Lower lobe of right lung (tissue), 2 donors: ENCODE data around the gene WDR76. TPM values are rescaled to one million over a fixed set of nuclear protein-coding genes. Genes with fewer than 3 reads are reported as not detected.

Experiments
- ATAC-seq, 2 donors: fragments of 200-7000 bp; cut with Tn5 transposase; one replicate each; pipeline ENCODE4 v1.9.1; 2020 to 2022; ENCODE audit warnings: mild to moderate bottlenecking in 2 of 2, moderate library complexity in 2 of 2
- DNase-seq: peaks from one replicate; pipeline ENCODE4 v3.0.0-alpha.2; 2020
- H3K27ac ChIP-seq: fragments of 200-600 bp; one replicate; pipeline ENCODE4 v1.8.0; 2022
- H3K27me3 ChIP-seq: fragments of 200-600 bp; one replicate; pipeline ENCODE4 v1.8.0; 2022; ENCODE audit warnings: low read depth
- H3K36me3 ChIP-seq: fragments of 200-600 bp; one replicate; pipeline ENCODE4 v1.8.0; 2022; ENCODE audit warnings: mild to moderate bottlenecking
- H3K4me1 ChIP-seq: fragments of 200-600 bp; one replicate; pipeline ENCODE4 v1.8.0; 2022
- H3K4me3 ChIP-seq: fragments of 200-600 bp; one replicate; pipeline ENCODE4 v1.8.0; 2022; ENCODE audit warnings: mild to moderate bottlenecking
- H3K9me3 ChIP-seq: fragments of 200-600 bp; one replicate; pipeline ENCODE4 v1.8.0; 2022
- CTCF ChIP-seq: fragments of 200-600 bp; IDR thresholded peaks from one replicate; pipeline ENCODE4 v1.8.0; 2022; ENCODE audit warnings: antibody characterized with exemption, mild to moderate bottlenecking
- intact Hi-C: fragments of 100-400 bp; cut with DNase I; formaldehyde crosslinking; loops from one replicate; pipeline ENCODE4 v1.11.0; 2022
- total RNA-seq: library from RNA; stranded (reverse); fragmentation: NEBNext Ultra II Directional; extraction: Animal tissue kit (Norgen Biotek cat#: 25700); gene quantifications from one replicate; pipeline ENCODE4 v1.2.1, GENCODE V29; 2021
- donor health status: DM: no; HTN: yes; CAD: no; lungs with severe emphysema.

Gene WDR76
- total RNA-seq, 1 donor from 2014 or later = 5.7 TPM

GRCh38 chr15:43792761-43793476, 33.9 kb upstream of the WDR76 start:
- no peaks in the 10 kb centered on the region for H3K9me3 ChIP-seq
- ATAC-seq = peak; percentile 31 to 34
- intact Hi-C loops = no loop called here
- peak overlapping the region; percentile 96 for H3K27ac ChIP-seq
- peaks cover 41% of the 10 kb centered on the region for H3K4me1 ChIP-seq
- no peaks in the 10 kb centered on the region for H3K27me3 ChIP-seq
- peak overlapping the region; percentile 90 for H3K4me3 ChIP-seq
- DNase-seq = peak; percentile 67
- no peak for TF ChIP-seq CTCF
- peaks cover 41% of the 10 kb centered on the region for H3K36me3 ChIP-seq

GRCh38 chr15:43793647-43794046, 33.2 kb upstream of the WDR76 start:
- Histone ChIP-seq H3K4me1 (peaks cover 48% of the 10 kb centered on the region), H3K27ac (peak overlapping the region; percentile 96), H3K27me3 (no peaks in the 10 kb centered on the region), H3K4me3 (peak overlapping the region; percentile 90), H3K9me3 (no peaks in the 10 kb centered on the region), H3K36me3 (peaks cover 41% of the 10 kb centered on the region)
- DNase-seq (no peak), ATAC-seq (no peak)
- intact Hi-C loops = no loop called here
- no peak for TF ChIP-seq CTCF

- Histone ChIP-seq H3K27me3 (no peaks in the 10 kb centered on the region), H3K4me1 (peaks cover 52% of the 10 kb centered on the region), H3K4me3 (peak overlapping the region; percentile 90), H3K27ac (peak overlapping the region; percentile 96), H3K36me3 (peaks cover 49% of the 10 kb centered on the region), H3K9me3 (no peaks in the 10 kb centered on the region)
- DNase-seq = no peak
- no peak for ATAC-seq
- intact Hi-C loops = no loop called here
- TF ChIP-seq CTCF = no peak
Measured at GRCh38 chr15:43794269-43795037, 32.3 kb upstream of the WDR76 start.

DNA sequence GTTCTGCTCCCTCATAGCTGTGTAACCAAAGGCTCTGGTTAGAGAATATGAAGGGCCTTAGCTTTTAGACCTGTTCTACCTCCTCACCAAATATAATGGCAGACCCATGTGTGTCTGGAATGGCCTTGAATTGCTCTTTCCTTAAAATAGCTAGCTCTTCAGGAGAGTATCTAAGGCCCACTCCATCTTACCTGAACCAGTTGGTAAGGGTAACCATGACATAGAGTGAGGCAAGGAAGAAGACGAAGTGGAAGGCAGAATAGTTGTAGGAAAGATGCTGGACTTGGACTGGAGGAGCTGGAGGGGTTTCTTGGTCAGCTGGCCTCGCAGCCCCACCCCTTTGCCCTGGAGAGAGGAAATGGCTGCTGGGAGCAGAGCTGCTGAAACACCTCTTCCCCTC, 31.6 kb upstream of the WDR76 start:
- H3K9me3 ChIP-seq = no peaks in the 10 kb centered on the region
- H3K4me3 ChIP-seq = no peak overlapping the region
- no peak for DNase-seq
- H3K27me3 ChIP-seq = no peaks in the 10 kb centered on the region
- no peak for ATAC-seq
- H3K27ac ChIP-seq = peak overlapping the region; percentile 96
- TF ChIP-seq CTCF = no peak
- intact Hi-C loops = no loop called here
- H3K36me3 ChIP-seq = peaks cover 54% of the 10 kb centered on the region
- peaks cover 59% of the 10 kb centered on the region for H3K4me1 ChIP-seq

GRCh38 chr15:43795997-43796396, 30.8 kb upstream of the WDR76 start:
- H3K36me3 ChIP-seq = peaks cover 54% of the 10 kb centered on the region
- no peak overlapping the region for H3K27ac ChIP-seq
- no peak for DNase-seq
- peaks cover 61% of the 10 kb centered on the region for H3K4me1 ChIP-seq
- no peaks in the 10 kb centered on the region for H3K27me3 ChIP-seq
- no peak for ATAC-seq
- no peak overlapping the region for H3K4me3 ChIP-seq
- TF ChIP-seq CTCF = no peak
- H3K9me3 ChIP-seq = no peaks in the 10 kb centered on the region
- intact Hi-C loops = no loop called here
